Ovary (tissue), 3 donors: ENCODE data around the gene APLNR.

Source experiments
- CTCF ChIP-seq, 3 donors: fragments of 450-650 bp in 2 of 3; fragments of 200-600 bp in 1 of 3; IDR thresholded peaks; one replicate each; pipeline versions ENCODE4 v1.5.1 to v1.8.0; 2016 to 2022; ENCODE audit warnings: antibody characterized with exemption in 3 of 3, mild to moderate bottlenecking in 1 of 3
- EP300 ChIP-seq: sonication (generic); formaldehyde crosslinking; IDR thresholded peaks from one replicate; pipeline ENCODE4 v1.6.1; 2017; ENCODE audit warnings: antibody characterized with exemption
- donor health status: DM: no; HTN: no; CAD: no.

GRCh38 chr11:57214098-57214417 lies 23.0 kb downstream of the APLNR start:
- TF ChIP-seq CTCF (IDR thresholded peaks at IDR 0.05) (no peak), EP300 (no peak)
